K562 (cell line): ENCODE measurements around the gene MBNL1. TPM values are rescaled to one million over a fixed set of nuclear protein-coding genes. Genes with fewer than 3 reads are reported as not detected.

Experiments
- ATAC-seq: fragments of 200-7000 bp; cut with Tn5 transposase; 3 replicates; pipeline ENCODE4 v1.9.1; 2020; ENCODE audit warnings: moderate library complexity
- BruUV-seq: library from RNA; stranded (reverse); fragments of 400-500 nt; replicated peaks from 2 replicates; lab custom pipeline; 2021; lab: Mats Ljungman, UMichigan
- CTCF ChIA-PET: fragments of 300-600 bp; formaldehyde crosslinking; extraction: SDS; loops from one replicate; lab custom pipeline; 2021; ENCODE audit warnings: low intra/inter-chr PET ratio; lab: Yijun Ruan, JAX
- POLR2A ChIA-PET: fragments of 300-600, 350-650 bp; sonication (Branson Sonifier 250); formaldehyde crosslinking; extraction: SDS; loops from one replicate; lab custom pipeline; 2021; ENCODE audit warnings: antibody characterized with exemption, inconsistent platforms; lab: Yijun Ruan, JAX
- DNase-seq, 4 experiments: peaks; one replicate each; pipeline versions ENCODE4 v3.0.0 to v3.0.0-alpha.2; 2011 to 2018; ENCODE audit warnings: low spot score in 3 of 4, mixed read lengths in 3 of 4; ENCODE audit errors: extremely low read depth in 1 of 4
- FAIRE-seq: peaks from 2 replicates; lab custom pipeline; 2011; peaks lifted over from hg19 to GRCh38; lab: Jason Lieb, UNC
- H2AFZ ChIP-seq: 2 replicates; pipeline ENCODE4 v1.6.0; 2011; ENCODE audit warnings: low read depth, low read length, control low read depth, inconsistent platforms
- H3K27ac ChIP-seq: fragments of 200-600 bp; 3 replicates; pipeline ENCODE4 v1.8.0; 2011; ENCODE audit warnings: low read depth, mild to moderate bottlenecking, control low read depth, inconsistent platforms, low read length, moderate library complexity, mixed read lengths; ENCODE audit errors: extremely low read depth
- H3K27me3 ChIP-seq, 2 experiments: fragments of 300-600 bp in 1 of 2; 2 replicates in 1 of 2; 3 replicates in 1 of 2; pipeline versions ENCODE4 v1.6.0 to v1.8.0; 2011; ENCODE audit warnings: inconsistent platforms in 2 of 2, low read length in 2 of 2, mild to moderate bottlenecking in 1 of 2, mixed read lengths in 1 of 2, moderate library complexity in 1 of 2; ENCODE audit not compliant: control insufficient read depth in 2 of 2, insufficient read depth in 2 of 2
- H3K36me3 ChIP-seq: fragments of 300-600 bp; 3 replicates; pipeline ENCODE4 v1.8.0; 2011; ENCODE audit warnings: mild to moderate bottlenecking, low read length, inconsistent platforms; ENCODE audit not compliant: control insufficient read depth, insufficient read depth
- H3K4me1 ChIP-seq, 2 experiments: fragments of 200-600 bp in 1 of 2; replicated peaks in 1 of 2; 2 replicates in 1 of 2; 3 replicates in 1 of 2; pipeline versions ENCODE4 v1.5.1 to v1.8.0; 2011; ENCODE audit warnings: inconsistent platforms in 2 of 2, low read length in 2 of 2, mild to moderate bottlenecking in 1 of 2, mixed read lengths in 1 of 2, moderate library complexity in 1 of 2; ENCODE audit not compliant: control insufficient read depth in 2 of 2, insufficient read depth in 2 of 2
- H3K4me2 ChIP-seq: 2 replicates; pipeline ENCODE4 v1.6.1; 2011; ENCODE audit warnings: low read length, control low read depth, inconsistent platforms, mixed read lengths; ENCODE audit not compliant: insufficient read depth
- H3K4me3 ChIP-seq: fragments of 200-600 bp; sonication (generic), shearing (Covaris generic); 2 replicates; pipeline ENCODE4 v1.5.1; 2016; ENCODE audit warnings: control low read depth, inconsistent platforms
- H3K79me2 ChIP-seq: fragments of 200-600 bp; 3 replicates; pipeline ENCODE4 v1.8.0; 2011; ENCODE audit warnings: low read length, inconsistent platforms; ENCODE audit not compliant: control insufficient read depth, insufficient read depth
- H3K9ac ChIP-seq, 2 experiments: 2 replicates each; pipeline versions ENCODE4 v1.6.0 to v1.6.1; 2011; ENCODE audit warnings: low read depth in 2 of 2, low read length in 2 of 2, control low read depth in 1 of 2, inconsistent platforms in 1 of 2, mild to moderate bottlenecking in 1 of 2, mixed read lengths in 1 of 2; ENCODE audit not compliant: insufficient read depth in 1 of 2
- H3K9me1 ChIP-seq: one replicate; pipeline ENCODE4 v1.6.0; 2011; ENCODE audit warnings: inconsistent platforms, mild to moderate bottlenecking, low read length, moderate library complexity; ENCODE audit not compliant: control insufficient read depth, insufficient read depth
- H3K9me3 ChIP-seq: replicated peaks from 2 replicates; pipeline ENCODE4 v1.5.1; 2011; ENCODE audit warnings: low read depth, low read length, inconsistent platforms; ENCODE audit not compliant: control insufficient read depth, insufficient read depth
- H4K20me1 ChIP-seq: replicated peaks from 2 replicates; pipeline ENCODE4 v1.6.1; 2011; ENCODE audit warnings: low read length, inconsistent platforms, mixed read lengths; ENCODE audit not compliant: control insufficient read depth, insufficient read depth
- CBX2 ChIP-seq: fragments of 200-600 bp; sonication (generic); IDR thresholded peaks from one replicate; pipeline ENCODE4 v1.6.1; 2012; ENCODE audit warnings: mild to moderate bottlenecking, low read length, inconsistent platforms; ENCODE audit not compliant: insufficient read depth, poor library complexity, severe bottlenecking
- HEY1 ChIP-seq: fragments of 250-450 bp; sonication (Bioruptor Pico); IDR thresholded peaks from 2 replicates; pipeline ENCODE4 v1.5.0; 2020; ENCODE audit warnings: mild to moderate bottlenecking, moderate library complexity, borderline replicate concordance
- KLF13 ChIP-seq: fragments of 450-650 bp; IDR thresholded peaks from 2 replicates; pipeline ENCODE4 v1.6.1; 2016; ENCODE audit warnings: missing genetic modification characterization, low read depth, mild to moderate bottlenecking, missing compliant biosample characterization, moderate library complexity, borderline replicate concordance
- MTF1 ChIP-seq: fragments of 250-450 bp; sonication (Bioruptor Pico); IDR thresholded peaks from 2 replicates; pipeline ENCODE4 v1.9.0; 2021; ENCODE audit warnings: moderate library complexity, mild to moderate bottlenecking, inconsistent platforms, borderline replicate concordance
- PCBP2 ChIP-seq: fragments of 200-400 bp; formaldehyde crosslinking; IDR thresholded peaks from 2 replicates; pipeline ENCODE4 v1.6.1; 2018; ENCODE audit warnings: low read length, low read depth, mild to moderate bottlenecking, moderate library complexity; ENCODE audit not compliant: poor library complexity, severe bottlenecking
- RNF2 ChIP-seq: sonication (generic); IDR thresholded peaks from 2 replicates; pipeline ENCODE4 v1.6.1; 2016
- SUPT5H ChIP-seq: fragments of 450-650 bp; IDR thresholded peaks from 2 replicates; pipeline ENCODE4 v1.6.1; 2016
- TGIF2 ChIP-seq: sonication (generic); formaldehyde crosslinking; IDR thresholded peaks from 2 replicates; pipeline ENCODE4 v1.8.1; 2022; ENCODE audit warnings: mild to moderate bottlenecking, missing genetic modification reagents, moderate library complexity
- WHSC1 ChIP-seq: IDR thresholded peaks from one replicate; pipeline ENCODE4 v1.6.1; 2012; ENCODE audit warnings: low read length, control low read depth, inconsistent platforms
- ZBTB7A ChIP-seq: IDR thresholded peaks from 2 replicates; pipeline ENCODE4 v1.6.1; 2011; ENCODE audit warnings: low read depth, mild to moderate bottlenecking, low read length, moderate library complexity, borderline replicate concordance; ENCODE audit not compliant: control insufficient read depth
- WGBS: fragments of 100-300 bp; shearing (Covaris generic); methylation state at CpG from one replicate; pipeline ENCODE4 v1.1.6; 2016; ENCODE audit warnings: low coverage, mixed read lengths; ENCODE audit not compliant: insufficient coverage; ENCODE audit errors: missing lambda C conversion rate; 5-methylcytosine and 5-hydroxymethylcytosine counted together
- in situ Hi-C: fragments of 300-500 bp; cut with MboI; formaldehyde crosslinking; loops from 4 replicates; pipeline ENCODE4 v1.15.0; 2018; ENCODE audit warnings: inconsistent platforms, mixed read lengths
- intact Hi-C: fragments of 100-400 bp; cut with micrococcal nuclease; formaldehyde crosslinking; loops from 2 replicates; pipeline ENCODE4 v1.14.2; 2022
- polyA plus RNA-seq, 8 experiments: library from polyadenylated mRNA; depleted of rRNA in 4 of 8; stranded (reverse) in 5 of 8; unstranded in 3 of 8; fragments of >200 nt; fragmentation: Nextera tagmentation in 2 of 8; fragmentation: Illumina TruSeq in 1 of 8; extraction: Ambion mirVana in 2 of 8; extraction: Trizol in 1 of 8; gene quantifications; 2 replicates each; pipeline versions ENCODE4 v1.2.1 to v1.2.3, GENCODE V29; 2011 to 2014; ENCODE audit warnings: inconsistent platforms in 1 of 8, missing spikeins in 1 of 8
- total RNA-seq, 7 experiments: library from RNA; depleted of rRNA in 6 of 7; stranded (reverse); fragments of >200 nt in 6 of 7; fragmentation: Illumina TruSeq in 2 of 7; extraction: Trizol in 2 of 7; gene quantifications; 2 replicates each; pipeline versions ENCODE4 v1.2.1 to v1.2.3, GENCODE V29; 2011 to 2021; ENCODE audit warnings: low replicate concordance in 1 of 7
- TF ChIP-seq, protein P1 (sequence below): fragments of 250-450 bp; sonication (Bioruptor Pico); IDR thresholded peaks from 2 replicates; pipeline ENCODE4 v1.6.1; 2021; ENCODE audit warnings: mild to moderate bottlenecking

The MBNL1 gene
- total and polyA plus RNA-seq, 9 of the 15 experiments (the other 6 are each of a cell fraction or from before 2014, with no cell fraction given) = 70.3 to 243 (median 220) TPM

DNA sequence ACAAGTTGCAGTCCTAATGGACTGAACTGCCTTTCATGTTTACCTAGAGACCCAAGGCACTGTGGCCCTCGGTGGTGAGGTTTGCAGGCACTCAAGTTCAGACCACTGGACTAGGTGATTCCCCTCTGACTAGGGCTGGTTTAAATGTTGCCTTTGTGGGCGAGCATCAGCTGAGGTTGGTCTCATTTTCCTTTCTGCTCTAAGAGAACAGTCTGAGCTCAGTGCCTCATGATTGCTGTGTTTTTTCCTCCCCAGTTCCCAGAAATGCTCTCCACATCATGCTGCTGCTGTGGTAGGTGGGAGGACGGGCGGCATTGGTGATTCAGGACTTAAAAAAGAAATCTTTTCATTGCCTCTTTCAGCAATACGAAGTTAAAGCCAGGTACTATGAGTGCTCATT lies 237.2 kb downstream of the MBNL1 start:
- POLR2A ChIA-PET = interaction anchor here (0.6 to 1.2 kb wide), 3 partner anchors 9 to 599 kb away, joined by 3 to 5 read pairs (median 4); no protein-coding TSS in a partner anchor
- no peaks in the 10 kb centered on the region for H3K4me1 ChIP-seq
- FAIRE-seq = no peak

More for the DNA sequence above, 237.2 kb downstream of the MBNL1 start:
- intact Hi-C loops = loop anchor here (10.0 kb wide), 2 partner anchors 209 to 429 kb away; no protein-coding TSS in a partner anchor
- Histone ChIP-seq H3K4me2 (no peak overlapping the region), H3K9ac (no peak overlapping the region), H3K27ac (no peak overlapping the region), H3K9me1 (no peaks in the 10 kb centered on the region), H3K27me3 (no peaks in the 10 kb centered on the region), H3K36me3 (no peaks in the 10 kb centered on the region), H3K4me3 (no peak overlapping the region), H3K79me2 (no peaks in the 10 kb centered on the region), H2AFZ (peak overlapping the region; percentile 23; the same call in 1 of the 2 replicates), H4K20me1 (no peaks in the 10 kb centered on the region), H3K9me3 (no peaks in the 10 kb centered on the region)
- CTCF ChIA-PET = no interaction called here
- ATAC-seq (no peak), DNase-seq (no peak)
- WGBS = 12% methylated on average over 5 of the region's 5 CpGs
- TF ChIP-seq KLF13 (tag) (no peak), RNF2 (no peak), HEY1 (CRISPR knock-in tag) (no peak), CBX2 (no peak), ZBTB7A (no peak), SUPT5H (no peak), MTF1 (CRISPR knock-in tag) (no peak), WHSC1 (no peak), TGIF2 (CRISPR knock-in tag) (no peak), PCBP2 (no peak)
- TF ChIP-seq, protein P1, sequence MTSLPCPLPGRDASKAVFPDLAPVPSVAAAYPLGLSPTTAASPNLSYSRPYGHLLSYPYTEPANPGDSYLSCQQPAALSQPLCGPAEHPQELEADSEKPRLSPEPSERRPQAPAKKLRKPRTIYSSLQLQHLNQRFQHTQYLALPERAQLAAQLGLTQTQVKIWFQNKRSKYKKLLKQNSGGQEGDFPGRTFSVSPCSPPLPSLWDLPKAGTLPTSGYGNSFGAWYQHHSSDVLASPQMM (CRISPR knock-in tag) = no peak
- BruUV-seq = no TSS peak
- in situ Hi-C loops = loop anchor here (25.0 kb wide), 1 partner anchor 1081 kb away; no protein-coding TSS in a partner anchor
